KMS-11 (cell line): ENCODE measurements around the gene GCNT2.
"Not testable (repeated sequence)": the region's sequence is repeated elsewhere in the genome, so short reads cannot be mapped to it uniquely, and the experiment has no call there.

Source experiments
- H2AFZ ChIP-seq: fragments of 200-600 bp; sonication (generic); 2 replicates; pipeline ENCODE4 v1.6.1; 2016; ENCODE audit warnings: antibody characterized with exemption, mixed run types, low read depth
- H3K27ac ChIP-seq: fragments of 200-600 bp; sonication (generic); 2 replicates; pipeline ENCODE4 v1.6.1; 2016; ENCODE audit warnings: mild to moderate bottlenecking, mixed run types
- H3K27me3 ChIP-seq: fragments of 200-600 bp; sonication (generic); 2 replicates; pipeline ENCODE4 v1.6.1; 2017; ENCODE audit warnings: mild to moderate bottlenecking, low read depth, mixed run types, moderate library complexity; ENCODE audit not compliant: insufficient read depth
- H3K36me3 ChIP-seq: fragments of 200-600 bp; sonication (generic); 2 replicates; pipeline ENCODE4 v1.6.1; 2017; ENCODE audit warnings: mild to moderate bottlenecking, mixed run types; ENCODE audit not compliant: insufficient read depth
- H3K4me1 ChIP-seq: fragments of 200-600 bp; sonication (generic); 2 replicates; pipeline ENCODE4 v1.6.1; 2016; ENCODE audit warnings: mild to moderate bottlenecking, low read depth, mixed run types; ENCODE audit not compliant: poor library complexity, severe bottlenecking
- H3K4me2 ChIP-seq: fragments of 200-600 bp; sonication (generic); 2 replicates; pipeline ENCODE4 v1.7.0; 2016; ENCODE audit warnings: mild to moderate bottlenecking, mixed run types
- H3K4me3 ChIP-seq: fragments of 200-600 bp; sonication (generic); IDR thresholded peaks from 2 replicates; pipeline ENCODE4 v1.6.1; 2017; ENCODE audit warnings: low read depth, low read length, mixed read lengths; ENCODE audit not compliant: insufficient read depth
- H3K79me2 ChIP-seq: fragments of 200-600 bp; sonication (generic); 2 replicates; pipeline ENCODE4 v1.6.1; 2016; ENCODE audit warnings: low read depth, mixed run types; ENCODE audit not compliant: insufficient read depth
- H3K9ac ChIP-seq: fragments of 200-600 bp; sonication (generic); 2 replicates; pipeline ENCODE4 v1.6.1; 2016; ENCODE audit warnings: mild to moderate bottlenecking, mixed run types
- H4K20me1 ChIP-seq: fragments of 200-600 bp; sonication (generic); 2 replicates; pipeline ENCODE4 v1.6.1; 2016; ENCODE audit warnings: mild to moderate bottlenecking, mixed run types; ENCODE audit not compliant: insufficient read depth
- CTCF ChIP-seq: fragments of 200-600 bp; sonication (generic); conservative IDR thresholded peaks from 2 replicates; pipeline ENCODE4 v1.6.1; 2017; ENCODE audit warnings: low read depth, mild to moderate bottlenecking, antibody characterized with exemption, low read length, moderate library complexity, mixed read lengths

GCNT2 gene

DNA sequence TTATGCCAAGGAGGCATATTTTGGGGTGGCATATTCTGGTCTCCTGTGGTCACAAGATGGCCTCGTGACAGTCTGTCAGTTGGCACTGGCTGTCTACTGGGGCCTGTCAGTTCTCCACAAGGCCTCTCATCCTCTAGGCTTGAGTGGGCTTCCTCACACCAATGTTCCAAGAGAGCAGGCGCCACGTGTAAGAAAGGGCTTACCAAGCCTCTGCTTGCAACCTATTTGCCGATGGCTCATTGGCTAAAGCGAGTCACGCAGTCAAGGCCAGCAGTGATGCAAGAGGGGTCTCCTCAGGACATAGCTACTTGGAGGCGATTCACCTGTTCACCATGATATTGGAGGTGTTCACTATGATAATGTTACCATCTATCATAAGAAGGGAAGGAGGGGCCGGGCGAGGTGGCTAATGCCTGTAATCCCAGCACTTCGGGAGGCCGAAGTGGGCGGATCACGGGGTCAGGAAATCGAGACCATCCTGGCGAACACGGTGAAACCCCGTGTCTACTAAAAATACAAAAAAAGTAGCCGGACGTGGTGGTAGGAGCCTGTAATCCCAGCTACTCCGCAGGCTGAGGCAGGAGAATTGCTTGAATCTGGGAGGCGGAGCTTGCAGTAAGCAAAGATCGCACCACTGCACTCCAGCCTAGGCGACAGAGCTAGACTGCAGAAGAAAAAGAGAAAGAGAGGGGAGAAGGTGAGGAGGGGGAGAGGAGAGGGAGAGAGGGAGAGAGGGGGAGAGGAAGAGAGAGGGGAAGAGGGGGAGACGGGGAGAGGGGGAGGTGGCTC, 138.0 kb downstream of the GCNT2 start:
- H3K4me2 ChIP-seq, result no peak overlapping the region
- no peak overlapping the region for H3K27ac ChIP-seq
- H3K9ac ChIP-seq, result no peak overlapping the region
- H3K27me3 ChIP-seq, result no peaks in the 10 kb centered on the region
- TF ChIP-seq CTCF, result no peak
- no peaks in the 10 kb centered on the region for H3K4me1 ChIP-seq
- no peak overlapping the region for H3K4me3 ChIP-seq
- H4K20me1 ChIP-seq, result no peaks in the 10 kb centered on the region
- no peaks in the 10 kb centered on the region for H3K36me3 ChIP-seq
- H2AFZ ChIP-seq, result no peak overlapping the region
- H3K79me2 ChIP-seq, result no peaks in the 10 kb centered on the region

GRCh38 chr6:10659699-10660348, 138.7 kb downstream of the GCNT2 start:
- TF ChIP-seq CTCF, result no peak
- Histone ChIP-seq H4K20me1 (no peaks in the 10 kb centered on the region), H3K27me3 (no peaks in the 10 kb centered on the region), H3K79me2 (no peaks in the 10 kb centered on the region), H3K9ac (no peak overlapping the region), H3K4me2 (no peak overlapping the region), H3K4me3 (no peak overlapping the region), H3K4me1 (no peaks in the 10 kb centered on the region), H3K27ac (no peak overlapping the region), H2AFZ (no peak overlapping the region), H3K36me3 (no peaks in the 10 kb centered on the region)

- not testable (repeated sequence) for H3K9ac ChIP-seq, H3K4me3 ChIP-seq, H3K4me1 ChIP-seq, H3K79me2 ChIP-seq, H4K20me1 ChIP-seq, H3K27ac ChIP-seq, H2AFZ ChIP-seq, H3K36me3 ChIP-seq, H3K4me2 ChIP-seq, H3K27me3 ChIP-seq
Observed at GRCh38 chr6:10660431-10661191, 139.5 kb downstream of the GCNT2 start.

GRCh38 chr6:10662207-10662606, 141.1 kb downstream of the GCNT2 start:
- Histone ChIP-seq H3K4me2 (no peak overlapping the region), H3K36me3 (no peaks in the 10 kb centered on the region), H3K4me3 (no peak overlapping the region), H3K27ac (no peak overlapping the region), H3K27me3 (no peaks in the 10 kb centered on the region), H2AFZ (no peak overlapping the region), H3K79me2 (no peaks in the 10 kb centered on the region), H3K9ac (no peak overlapping the region), H4K20me1 (no peaks in the 10 kb centered on the region), H3K4me1 (no peaks in the 10 kb centered on the region)
- TF ChIP-seq CTCF, result no peak
